HepG2 (cell line): Measurements from ENCODE around the gene HNRNPA2B1. TPM values are rescaled to one million over a fixed set of nuclear protein-coding genes. Genes with fewer than 3 reads are reported as not detected.

Experiments used
- AGO2 ChIP-seq: fragments of 200-400 bp; formaldehyde crosslinking; optimal IDR thresholded peaks from 2 replicates; pipeline ENCODE3; 2017; ENCODE audit warnings: mild to moderate bottlenecking, low read depth, low read length, moderate library complexity
- CREM ChIP-seq, 2 experiments: sonication (generic) in 1 of 2; formaldehyde crosslinking in 1 of 2; IDR thresholded peaks; 2 replicates each; pipeline versions ENCODE4 v1.4.0 to v1.6.1; 2016 to 2020; ENCODE audit warnings: antibody characterized with exemption in 1 of 2, mild to moderate bottlenecking in 1 of 2, missing genetic modification reagents in 1 of 2
- ISL2 ChIP-seq: sonication (generic); formaldehyde crosslinking; IDR thresholded peaks from 2 replicates; pipeline ENCODE4 v1.5.0; 2020; ENCODE audit warnings: missing genetic modification reagents
- KDM2A ChIP-seq: sonication (generic); formaldehyde crosslinking; IDR thresholded peaks from 2 replicates; pipeline ENCODE4 v1.4.0; 2020; ENCODE audit warnings: low read depth, missing genetic modification reagents, borderline replicate concordance
- PAF1 ChIP-seq: IDR thresholded peaks from 2 replicates; pipeline ENCODE4 v1.6.1; 2016; ENCODE audit warnings: missing genetic modification reagents, missing compliant biosample characterization
- RBM22 ChIP-seq: fragments of 200-400 bp; formaldehyde crosslinking; optimal IDR thresholded peaks from 2 replicates; pipeline ENCODE3; 2017; ENCODE audit warnings: mild to moderate bottlenecking, low read length, moderate library complexity
- REST ChIP-seq, 2 experiments: IDR thresholded peaks; 2 replicates each; pipeline ENCODE4 v1.6.1; 2011 to 2012; ENCODE audit warnings: low read length in 2 of 2, borderline replicate concordance in 1 of 2, low read depth in 1 of 2, mild to moderate bottlenecking in 1 of 2, moderate library complexity in 1 of 2
- STAG1 ChIP-seq: sonication (generic); formaldehyde crosslinking; IDR thresholded peaks from 2 replicates; pipeline ENCODE4 v1.4.0; 2020; ENCODE audit warnings: missing genetic modification reagents
- ZNF12 ChIP-seq: sonication (generic); formaldehyde crosslinking; IDR thresholded peaks from 2 replicates; pipeline ENCODE4 v1.5.0; 2020; ENCODE audit warnings: missing genetic modification reagents
- ZNF329 ChIP-seq: sonication (generic); formaldehyde crosslinking; IDR thresholded peaks from 2 replicates; pipeline ENCODE4 v1.9.0; 2021; ENCODE audit warnings: low read depth, mild to moderate bottlenecking, missing genetic modification reagents
- ZNF607 ChIP-seq: sonication (generic); formaldehyde crosslinking; IDR thresholded peaks from 2 replicates; pipeline ENCODE4 v1.5.1; 2020; ENCODE audit warnings: missing genetic modification reagents, mild to moderate bottlenecking, borderline replicate concordance
- polyA plus RNA-seq, 8 experiments: library from polyadenylated mRNA; depleted of rRNA in 3 of 8; stranded (reverse) in 7 of 8; unstranded in 1 of 8; fragments of >200 nt; fragmentation: Illumina TruSeq in 4 of 8; extraction: Trizol in 4 of 8; gene quantifications; 2 replicates each; pipeline versions ENCODE4 v1.2.1 to v1.2.3, GENCODE V29; 2011 to 2016; ENCODE audit warnings: low read depth in 4 of 8, missing spikeins in 1 of 8, mixed read lengths in 1 of 8; ENCODE audit not compliant: insufficient read depth in 1 of 8
- total RNA-seq, 5 experiments: library from RNA; depleted of rRNA; stranded (reverse); fragments of >200 nt; fragmentation: Illumina TruSeq; extraction: Trizol; gene quantifications; 2 replicates each; pipeline ENCODE4 v1.2.3, GENCODE V29; 2016; ENCODE audit warnings: low read depth in 1 of 5
- TF ChIP-seq, protein P1 (sequence below): sonication (generic); formaldehyde crosslinking; conservative IDR thresholded peaks from 2 replicates; pipeline ENCODE4 v1.8.0; 2022; ENCODE audit warnings: mild to moderate bottlenecking, moderate library complexity, missing genetic modification reagents

Gene HNRNPA2B1
- total and polyA plus RNA-seq, 2 of the 13 experiments (the other 11 are each of a cell fraction or from before 2014, with no cell fraction given): 193 to 412 TPM

DNA sequence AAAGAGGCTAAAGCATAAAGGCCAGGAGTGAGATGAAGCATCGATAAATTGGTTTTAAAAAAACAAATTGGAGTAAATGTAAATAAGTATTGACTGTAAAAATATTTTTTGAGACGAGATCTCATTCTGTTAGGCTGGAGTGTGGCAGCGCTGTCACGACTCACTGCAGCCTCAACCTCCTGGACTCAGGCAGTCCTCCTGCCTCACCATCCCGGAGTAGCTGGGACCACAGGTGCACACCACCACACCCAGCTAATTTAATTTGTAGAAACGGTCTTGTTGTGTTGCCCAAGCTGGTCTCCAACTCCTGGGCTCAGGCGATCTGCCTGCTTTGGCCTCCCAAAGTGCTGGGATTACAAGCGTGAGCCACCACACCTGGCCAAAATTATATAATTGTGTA is 17.8 kb downstream of the HNRNPA2B1 start (continued):
- TF ChIP-seq ISL2 (no peak), KDM2A (CRISPR knock-in tag) (peak; percentile 69; the same call in 1 of the 2 replicates), PAF1 (peak; percentile 42; the same call in 1 of the 2 replicates), REST (IDR thresholded peaks at IDR 0.05; ENCODE audit: borderline replicate concordance in 1 of 2, low read depth in 1 of 2, low read length in 2 of 2) (no peak), CREM (IDR thresholded peaks at IDR 0.05) (no peak), CREM (CRISPR knock-in tag; IDR thresholded peaks at IDR 0.05) (no peak), ZNF329 (no peak), ZNF607 (no peak), STAG1 (no peak), ZNF12 (no peak), RBM22 (peak; percentile 88), AGO2 (peak; percentile 54)
- TF ChIP-seq, protein P1, sequence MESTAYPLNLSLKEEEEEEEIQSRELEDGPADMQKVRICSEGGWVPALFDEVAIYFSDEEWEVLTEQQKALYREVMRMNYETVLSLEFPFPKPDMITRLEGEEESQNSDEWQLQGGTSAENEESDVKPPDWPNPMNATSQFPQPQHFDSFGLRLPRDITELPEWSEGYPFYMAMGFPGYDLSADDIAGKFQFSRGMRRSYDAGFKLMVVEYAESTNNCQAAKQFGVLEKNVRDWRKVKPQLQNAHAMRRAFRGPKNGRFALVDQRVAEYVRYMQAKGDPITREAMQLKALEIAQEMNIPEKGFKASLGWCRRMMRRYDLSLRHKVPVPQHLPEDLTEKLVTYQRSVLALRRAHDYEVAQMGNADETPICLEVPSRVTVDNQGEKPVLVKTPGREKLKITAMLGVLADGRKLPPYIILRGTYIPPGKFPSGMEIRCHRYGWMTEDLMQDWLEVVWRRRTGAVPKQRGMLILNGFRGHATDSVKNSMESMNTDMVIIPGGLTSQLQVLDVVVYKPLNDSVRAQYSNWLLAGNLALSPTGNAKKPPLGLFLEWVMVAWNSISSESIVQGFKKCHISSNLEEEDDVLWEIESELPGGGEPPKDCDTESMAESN: no peak
